Activated naive CD4-positive, alpha-beta T cell treated with anti-CD3 and anti-CD28 coated beads for 36 hours (primary cell): ENCODE data around the gene DCAKD. TPM values are rescaled to one million over a fixed set of nuclear protein-coding genes. Genes with fewer than 3 reads are reported as not detected.
A peak's percentile ranks its signal among the peaks of the same experiment; 100 is the strongest.

Experiments
- CTCF ChIA-PET: fragments of 350-600 bp; sonication (Branson Sonifier 250); formaldehyde crosslinking; loops from one replicate; lab custom pipeline; 2021; ENCODE audit warnings: antibody characterized with exemption; lab: Charles Lee
- DNase-seq: peaks from one replicate; pipeline ENCODE4 v3.0.0-alpha.2; 2020
- H3K27ac Mint-ChIP-seq: one replicate; pipeline ENCODE4 v1.8.0; 2021; ENCODE audit warnings: mild to moderate bottlenecking, mixed read lengths
- H3K27me3 Mint-ChIP-seq: one replicate; pipeline ENCODE4 v1.8.0; 2021; ENCODE audit warnings: low read depth, mixed read lengths
- H3K36me3 Mint-ChIP-seq: one replicate; pipeline ENCODE4 v1.8.0; 2021; ENCODE audit warnings: low read depth, mixed read lengths
- H3K4me1 Mint-ChIP-seq: one replicate; pipeline ENCODE4 v1.8.0; 2021; ENCODE audit warnings: low read depth, mixed read lengths
- H3K4me3 Mint-ChIP-seq: one replicate; pipeline ENCODE4 v1.8.0; 2021; ENCODE audit warnings: mild to moderate bottlenecking, moderate library complexity, mixed read lengths
- H3K9me3 Mint-ChIP-seq: one replicate; pipeline ENCODE4 v1.8.0; 2021; ENCODE audit warnings: mixed read lengths
- intact Hi-C: fragments of 100-400 bp; cut with micrococcal nuclease; formaldehyde crosslinking; loops from one replicate; pipeline ENCODE4 v1.15.1; 2023
- total RNA-seq, 2 experiments: library from RNA; stranded (reverse); gene quantifications; one replicate each; pipeline ENCODE4 v1.2.3, GENCODE V29; 2021

DCAKD gene
- total RNA-seq = 10 to 100 TPM; 38.1 to 38.9 TPM

- peak within 1 kb of the TSS; percentile 82 for H3K4me3 Mint-ChIP-seq
- no peaks in the 10 kb centered on the region for H3K9me3 Mint-ChIP-seq
- peak; percentile 93 for DNase-seq
- H3K27ac Mint-ChIP-seq = peak within 1 kb of the TSS; percentile 93
- no peaks in the 10 kb centered on the region for H3K27me3 Mint-ChIP-seq
- CTCF ChIA-PET = interaction anchor here (1.0 to 1.8 kb wide), 4 partner anchors 11 to 97 kb away, joined by 3 to 5 read pairs (median 4); partner anchors contain the start of gene HEXIM1
- peaks cover 41% of the 10 kb centered on the region for H3K4me1 Mint-ChIP-seq
- H3K36me3 Mint-ChIP-seq = peaks cover 19% of the 10 kb centered on the region
- intact Hi-C loops = loop anchor here (2.0 kb wide), 2 partner anchors 78 to 174 kb away; no protein-coding TSS in a partner anchor
Observed at GRCh38 chr17:45051060-45051719, at the start of gene DCAKD. TSS of gene DCAKD (minus strand) at chr17:45051632. CDS start at chr17:45034885, 16,747 bp downstream.

GRCh38 chr17:45098869-45099616 is 47.6 kb upstream of the DCAKD start:
- no peak overlapping the region for H3K4me3 Mint-ChIP-seq
- peaks cover 43% of the 10 kb centered on the region for H3K36me3 Mint-ChIP-seq
- no peaks in the 10 kb centered on the region for H3K4me1 Mint-ChIP-seq
- CTCF ChIA-PET = interaction anchor here (0.7 to 2.3 kb wide), 22 partner anchors 10 to 1076 kb away, joined by 3 to 10 read pairs (median 3); no protein-coding TSS in a partner anchor
- H3K27ac Mint-ChIP-seq = no peak overlapping the region
- H3K9me3 Mint-ChIP-seq = no peaks in the 10 kb centered on the region
- no peaks in the 10 kb centered on the region for H3K27me3 Mint-ChIP-seq
- intact Hi-C loops = loop anchor here (1.0 to 2.0 kb wide), 3 partner anchors 49 to 179 kb away; no protein-coding TSS in a partner anchor
- DNase-seq = peak; percentile 89

GRCh38 chr17:45098081-45098868 is 46.8 kb upstream of the DCAKD start:
- Mint-ChIP-seq H3K9me3 (no peaks in the 10 kb centered on the region), H3K36me3 (peaks cover 42% of the 10 kb centered on the region), H3K27me3 (no peaks in the 10 kb centered on the region), H3K27ac (peak overlapping the region; percentile 36), H3K4me1 (no peaks in the 10 kb centered on the region), H3K4me3 (no peak overlapping the region)
- CTCF ChIA-PET = interaction anchor here (0.6 to 2.3 kb wide), 18 partner anchors 11 to 187 kb away, joined by 3 to 10 read pairs (median 3); no protein-coding TSS in a partner anchor
- no peak for DNase-seq
- intact Hi-C loops = loop anchor here (2.0 kb wide), 1 partner anchor 75 kb away; no protein-coding TSS in a partner anchor

GRCh38 chr17:45096926-45097325 is 45.5 kb upstream of the DCAKD start:
- intact Hi-C loops = no loop called here
- H3K27ac Mint-ChIP-seq = no peak overlapping the region
- peaks cover 44% of the 10 kb centered on the region for H3K36me3 Mint-ChIP-seq
- H3K4me3 Mint-ChIP-seq = no peak overlapping the region
- DNase-seq = no peak
- H3K27me3 Mint-ChIP-seq = no peaks in the 10 kb centered on the region
- no peaks in the 10 kb centered on the region for H3K4me1 Mint-ChIP-seq
- no peaks in the 10 kb centered on the region for H3K9me3 Mint-ChIP-seq
- CTCF ChIA-PET = interaction anchor here (1.2 kb wide), 2 partner anchors 9 to 101 kb away, joined by 3 read pairs; no protein-coding TSS in a partner anchor

- intact Hi-C loops = no loop called here
- no peaks in the 10 kb centered on the region for H3K4me1 Mint-ChIP-seq
Observed at GRCh38 chr17:45096141-45096540, 44.7 kb upstream of the DCAKD start.

GRCh38 chr17:45093444-45094110 is 42.1 kb upstream of the DCAKD start:
- CTCF ChIA-PET = interaction anchor here (0.7 to 0.8 kb wide), 2 partner anchors 25 to 361 kb away, joined by 4 read pairs; no protein-coding TSS in a partner anchor
- Mint-ChIP-seq H3K4me1 (no peaks in the 10 kb centered on the region), H3K9me3 (no peaks in the 10 kb centered on the region), H3K36me3 (peaks cover 49% of the 10 kb centered on the region), H3K27ac (peak overlapping the region; percentile 24), H3K27me3 (no peaks in the 10 kb centered on the region), H3K4me3 (no peak overlapping the region)
- intact Hi-C loops = no loop called here
- no peak for DNase-seq

More at GRCh38 chr17:45096141-45096540, 44.7 kb upstream of the DCAKD start:
- DNase-seq = peak; percentile 17
- Mint-ChIP-seq H3K27ac (no peak overlapping the region), H3K4me3 (no peak overlapping the region), H3K27me3 (no peaks in the 10 kb centered on the region), H3K36me3 (peaks cover 47% of the 10 kb centered on the region), H3K9me3 (no peaks in the 10 kb centered on the region)
- CTCF ChIA-PET = interaction anchor here (0.8 to 1.4 kb wide), 6 partner anchors 8 to 102 kb away, joined by 3 to 6 read pairs (median 3); no protein-coding TSS in a partner anchor

GRCh38 chr17:45092911-45093430 is 41.5 kb upstream of the DCAKD start:
- no peak for DNase-seq
- intact Hi-C loops = no loop called here
- Mint-ChIP-seq H3K36me3 (peaks cover 48% of the 10 kb centered on the region), H3K27ac (no peak overlapping the region), H3K4me3 (no peak overlapping the region), H3K27me3 (no peaks in the 10 kb centered on the region), H3K4me1 (no peaks in the 10 kb centered on the region), H3K9me3 (no peaks in the 10 kb centered on the region)
- CTCF ChIA-PET = no interaction called here

GRCh38 chr17:45091778-45092425 is 40.5 kb upstream of the DCAKD start:
- no peak overlapping the region for H3K4me3 Mint-ChIP-seq
- no peaks in the 10 kb centered on the region for H3K4me1 Mint-ChIP-seq
- no peaks in the 10 kb centered on the region for H3K9me3 Mint-ChIP-seq
- H3K27me3 Mint-ChIP-seq = no peaks in the 10 kb centered on the region
- intact Hi-C loops = no loop called here
- DNase-seq = no peak
- H3K36me3 Mint-ChIP-seq = peaks cover 49% of the 10 kb centered on the region
- CTCF ChIA-PET = no interaction called here
- H3K27ac Mint-ChIP-seq = no peak overlapping the region

- Mint-ChIP-seq H3K4me3 (no peak overlapping the region), H3K27me3 (no peaks in the 10 kb centered on the region), H3K27ac (no peak overlapping the region), H3K4me1 (no peaks in the 10 kb centered on the region), H3K9me3 (no peaks in the 10 kb centered on the region), H3K36me3 (peaks cover 46% of the 10 kb centered on the region)
- intact Hi-C loops = no loop called here
- CTCF ChIA-PET = no interaction called here
- no peak for DNase-seq
Observed at GRCh38 chr17:45090711-45091110, 39.3 kb upstream of the DCAKD start.

- H3K27ac Mint-ChIP-seq = no peak overlapping the region
- no peaks in the 10 kb centered on the region for H3K4me1 Mint-ChIP-seq
- no peak for DNase-seq
- H3K4me3 Mint-ChIP-seq = no peak overlapping the region
- no peaks in the 10 kb centered on the region for H3K9me3 Mint-ChIP-seq
- no peaks in the 10 kb centered on the region for H3K27me3 Mint-ChIP-seq
- CTCF ChIA-PET = interaction anchor here (0.6 to 1.6 kb wide), 2 partner anchors 31 to 46 kb away, joined by 3 to 4 read pairs; partner anchors contain the start of gene ACBD4
- intact Hi-C loops = no loop called here
- peaks cover 41% of the 10 kb centered on the region for H3K36me3 Mint-ChIP-seq
Observed at GRCh38 chr17:45088741-45089140, 37.3 kb upstream of the DCAKD start.

- intact Hi-C loops = no loop called here
- CTCF ChIA-PET = interaction anchor here (1.0 to 1.6 kb wide), 3 partner anchors 8 to 47 kb away, joined by 3 read pairs; partner anchors contain the start of gene ACBD4
- no peak overlapping the region for H3K27ac Mint-ChIP-seq
- no peaks in the 10 kb centered on the region for H3K27me3 Mint-ChIP-seq
- H3K4me1 Mint-ChIP-seq = no peaks in the 10 kb centered on the region
- peaks cover 37% of the 10 kb centered on the region for H3K36me3 Mint-ChIP-seq
- H3K4me3 Mint-ChIP-seq = no peak overlapping the region
- no peak for DNase-seq
- H3K9me3 Mint-ChIP-seq = no peaks in the 10 kb centered on the region
Observed at GRCh38 chr17:45087978-45088377, 36.5 kb upstream of the DCAKD start.
